Measurements from ENCODE around the gene NOTCH2.
"Not testable (repeated sequence)": the region's sequence is repeated elsewhere in the genome, so short reads cannot be mapped to it uniquely, and the experiment has no call there.

Gene NOTCH2

GRCh38 chr1:120068683-120069066 is 787 bp downstream of the NOTCH2 start:
- DNase-seq (ENCODE audit: low spot score), result not testable (repeated sequence)

- DNase-seq (ENCODE audit: low spot score), result not testable (repeated sequence)
These were observed 21.3 kb downstream of the NOTCH2 start for GRCh38 chr1:120048208-120048607.

GRCh38 chr1:120041771-120042170 is 27.7 kb downstream of the NOTCH2 start:
- not testable (repeated sequence) for DNase-seq (ENCODE audit: low spot score)

DNA sequence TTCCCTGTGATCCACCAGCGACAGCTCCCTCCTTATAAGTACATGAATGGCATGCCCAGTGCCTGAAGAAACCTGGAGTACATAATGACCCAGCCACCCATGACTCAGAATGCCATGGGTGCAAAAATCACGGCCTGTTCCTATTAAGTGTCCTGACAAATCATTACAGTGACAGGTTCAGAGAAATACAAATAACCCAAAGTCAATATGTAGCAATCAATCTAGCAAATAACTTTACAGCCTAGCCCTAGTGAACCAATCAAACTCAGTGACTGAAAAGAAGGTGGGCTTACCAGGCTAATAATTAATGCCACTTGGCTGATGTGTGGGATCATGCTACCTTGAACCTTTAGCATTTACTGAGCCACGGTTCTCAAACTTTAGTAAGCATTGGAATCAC is 37.2 kb downstream of the NOTCH2 start:
- not testable (repeated sequence) for DNase-seq (ENCODE audit: low spot score)

GRCh38 chr1:120023791-120024190 is 45.7 kb downstream of the NOTCH2 start:
- DNase-seq (ENCODE audit: low spot score), result not testable (repeated sequence)

- DNase-seq (ENCODE audit: low spot score), result not testable (repeated sequence)
These were observed 54.5 kb downstream of the NOTCH2 start for GRCh38 chr1:120014978-120015377.

DNA sequence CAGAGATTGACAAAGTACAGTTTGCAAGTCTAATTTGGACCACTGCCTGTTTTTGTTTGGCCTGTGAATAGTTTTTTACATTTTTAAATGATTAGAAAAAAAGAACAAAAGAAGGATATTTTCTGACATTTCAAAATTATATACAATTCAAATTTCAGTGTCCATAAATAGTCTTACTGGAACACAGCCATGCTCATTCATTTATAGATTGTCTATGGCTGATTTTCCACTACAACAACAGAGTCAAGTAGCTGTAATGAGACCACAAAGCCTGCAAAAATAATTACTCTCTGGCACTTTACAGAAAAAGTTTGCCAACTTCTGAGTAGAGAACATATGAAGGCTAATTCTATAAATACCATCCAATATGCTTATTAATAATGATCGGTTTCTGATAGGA is 61.1 kb downstream of the NOTCH2 start:
- not testable (repeated sequence) for DNase-seq (ENCODE audit: low spot score)

- DNase-seq (ENCODE audit: low spot score), result not testable (repeated sequence)
These were observed 61.6 kb downstream of the NOTCH2 start for GRCh38 chr1:120007850-120008249.

- DNase-seq (ENCODE audit: low spot score), result not testable (repeated sequence)
These were observed 68.4 kb downstream of the NOTCH2 start for GRCh38 chr1:120001035-120001434.

GRCh38 chr1:119996731-119997312 is 72.6 kb downstream of the NOTCH2 start:
- DNase-seq (ENCODE audit: low spot score), result not testable (repeated sequence)

GRCh38 chr1:119995975-119996374 is 73.5 kb downstream of the NOTCH2 start:
- DNase-seq (ENCODE audit: low spot score), result not testable (repeated sequence)

- no peak for DNase-seq (ENCODE audit: low spot score)
These were observed 81.0 kb downstream of the NOTCH2 start for GRCh38 chr1:119988306-119989062.

DNA sequence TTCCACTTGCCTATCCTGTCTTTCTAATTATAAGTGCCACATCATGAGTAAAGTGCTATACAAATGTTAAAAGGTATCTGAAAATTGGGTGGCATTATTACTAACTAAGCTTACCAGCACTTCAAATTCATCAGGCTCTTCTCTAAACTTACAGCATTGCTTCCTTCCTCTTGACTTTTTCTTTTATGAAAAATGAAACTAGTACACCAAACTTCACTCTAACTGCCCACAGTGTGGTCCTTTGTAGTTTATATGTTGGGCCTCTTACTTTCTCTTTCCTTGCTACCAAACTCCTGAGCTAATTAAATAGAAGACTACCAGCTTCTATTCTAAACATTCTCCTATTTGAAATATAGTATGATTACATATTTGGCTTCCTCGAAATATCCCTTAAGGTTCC is 81.8 kb downstream of the NOTCH2 start:
- DNase-seq (ENCODE audit: low spot score), result no peak

GRCh38 chr1:119987112-119987511 is 82.3 kb downstream of the NOTCH2 start:
- no peak for DNase-seq (ENCODE audit: low spot score)

DNA sequence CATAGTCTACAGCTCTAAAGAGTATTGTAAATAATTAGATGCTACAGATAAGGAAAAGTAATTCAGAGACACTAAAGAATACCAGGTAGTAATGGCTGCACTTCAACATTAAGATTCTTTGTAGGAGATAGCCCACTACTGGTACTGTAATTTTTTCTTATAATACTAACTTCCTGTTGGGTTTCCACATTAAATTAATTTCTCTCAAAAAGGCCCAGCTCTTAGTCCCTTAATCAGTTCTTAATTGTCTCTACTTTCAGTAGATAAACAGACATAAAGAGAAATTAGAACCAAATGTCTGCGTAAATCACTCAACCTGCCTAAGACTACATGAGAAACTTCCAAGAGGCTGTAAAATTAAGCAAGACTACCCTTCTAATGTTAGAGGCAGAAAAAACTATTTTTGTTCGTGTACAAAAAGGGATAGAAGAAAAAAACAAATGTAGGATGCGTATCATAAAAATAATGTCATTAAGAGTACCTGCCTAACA is 83.4 kb downstream of the NOTCH2 start:
- DNase-seq (ENCODE audit: low spot score), result no peak

DNA sequence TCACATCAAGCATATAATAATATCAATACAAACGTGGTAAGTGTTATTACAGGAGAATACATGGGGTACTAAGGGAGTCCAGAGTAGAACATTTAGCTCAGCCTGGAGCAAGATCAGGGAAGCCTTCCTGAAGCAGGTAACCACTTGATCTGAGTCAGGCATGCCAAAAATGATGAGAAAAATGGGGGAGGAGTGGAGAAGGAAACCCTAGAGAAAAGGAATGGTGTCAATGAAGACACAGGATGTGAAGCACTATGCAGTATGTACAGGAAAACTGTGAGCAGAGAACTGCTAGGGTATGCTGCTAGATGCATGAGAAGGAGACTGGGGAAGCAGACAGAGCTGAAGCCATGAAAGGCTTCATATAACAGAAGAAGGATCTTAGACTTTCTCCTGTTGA is 84.7 kb downstream of the NOTCH2 start:
- DNase-seq (ENCODE audit: low spot score), result no peak

DNA sequence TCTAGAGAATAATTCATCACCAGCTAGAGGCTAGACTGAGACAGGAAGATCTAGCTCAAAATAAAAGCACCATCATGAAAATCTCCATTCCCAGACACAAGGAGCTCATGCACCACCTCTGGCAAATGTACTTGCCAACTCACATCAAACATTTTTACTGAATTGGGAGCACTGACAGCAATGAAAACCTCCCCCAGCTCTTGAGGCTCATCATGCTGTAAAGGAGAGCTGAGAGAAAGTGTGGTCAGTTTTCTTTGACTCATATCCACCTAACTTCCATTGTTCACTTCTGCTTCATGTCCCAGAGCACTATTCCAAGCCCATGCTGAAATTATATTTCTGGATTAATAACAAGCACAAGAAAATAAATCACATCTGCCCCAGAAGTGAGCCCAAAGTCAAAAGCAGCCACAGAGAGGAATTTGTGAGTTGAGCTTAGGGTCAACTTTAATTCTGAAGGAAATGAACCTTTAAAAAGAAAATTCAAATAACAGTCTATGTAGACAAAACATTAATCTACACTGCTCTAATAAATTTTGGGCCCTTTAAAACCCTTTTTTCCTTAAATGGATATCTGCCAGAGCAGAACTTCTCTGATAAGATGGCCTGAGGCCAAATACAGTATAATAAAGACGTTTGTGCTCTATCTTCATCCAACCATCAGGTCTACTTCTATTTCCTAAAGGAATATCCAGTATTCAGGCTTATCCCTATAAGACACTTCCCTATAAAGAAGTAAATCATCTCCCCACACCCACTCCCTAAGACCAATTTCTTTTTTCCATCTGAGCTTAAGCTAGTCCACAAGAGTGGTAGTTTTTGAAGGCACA is 87.3 kb downstream of the NOTCH2 start:
- no peak for DNase-seq (ENCODE audit: low spot score)

DNA sequence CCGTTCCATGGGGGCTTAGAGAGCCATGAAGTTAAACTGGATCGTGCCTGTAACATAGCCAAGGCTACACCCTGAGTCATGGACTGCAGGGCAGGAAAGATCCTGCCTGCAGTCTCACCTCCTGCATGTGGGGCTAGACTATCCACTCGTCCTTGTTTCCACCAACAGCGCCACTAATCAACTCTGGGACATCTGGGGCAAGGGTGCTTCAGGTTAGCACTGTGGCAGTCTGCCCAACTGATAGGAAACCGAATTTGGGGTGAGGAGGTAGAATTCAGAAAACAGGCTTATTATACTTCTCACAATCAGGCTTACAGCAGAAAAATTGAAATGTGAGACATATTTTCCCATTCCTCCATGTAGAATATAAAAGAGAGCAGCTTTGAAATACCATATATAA is 88.0 kb downstream of the NOTCH2 start:
- DNase-seq (ENCODE audit: low spot score), result no peak

- DNase-seq (ENCODE audit: low spot score), result no peak
These were observed 91.4 kb downstream of the NOTCH2 start for GRCh38 chr1:119978018-119978505.

DNA sequence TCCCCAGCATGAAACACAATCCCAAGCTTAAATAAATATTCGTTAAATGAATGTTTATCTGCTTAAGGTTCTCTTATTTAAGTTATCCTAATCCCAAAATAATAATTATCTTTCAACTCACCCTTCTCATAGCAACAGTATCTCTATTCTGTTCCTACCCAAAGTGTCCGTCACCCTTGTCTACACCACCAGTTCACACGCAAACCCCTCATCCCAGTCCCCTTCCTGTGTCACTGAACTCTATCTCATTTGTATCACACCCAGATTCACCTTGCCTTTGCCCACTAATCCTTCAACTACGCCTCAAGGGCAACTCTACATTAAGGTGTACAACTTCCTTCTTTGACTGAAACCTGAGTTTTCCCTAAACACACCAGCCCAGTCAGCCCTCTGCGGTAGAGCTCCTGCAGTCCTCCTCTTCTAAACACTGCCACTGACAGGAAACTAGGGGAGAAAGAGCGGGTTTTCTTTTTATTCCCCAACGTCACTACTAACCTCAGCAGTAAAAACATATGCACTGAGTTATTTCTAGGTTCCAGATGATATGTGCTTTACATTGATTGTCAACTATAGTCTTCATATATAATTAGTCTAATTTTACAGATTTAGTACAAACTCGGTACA is 92.2 kb downstream of the NOTCH2 start:
- DNase-seq (ENCODE audit: low spot score), result not testable (repeated sequence)

GRCh38 chr1:119975582-119976254 is 93.7 kb downstream of the NOTCH2 start:
- not testable (repeated sequence) for DNase-seq (ENCODE audit: low spot score)
